Activated CD8-positive, alpha-beta memory T cell treated with anti-CD3 and anti-CD28 coated beads for 48 hours (primary cell): ENCODE results near the gene MYO16.
"Not testable (repeated sequence)": the region's sequence is repeated elsewhere in the genome, so short reads cannot be mapped to it uniquely, and the experiment has no call there.

Source experiments
- DNase-seq, 3 experiments: peaks; one replicate each; pipeline ENCODE4 v3.0.0-alpha.2; 2020; ENCODE audit warnings: low read depth in 2 of 3, low spot score in 2 of 3

Gene MYO16

DNA sequence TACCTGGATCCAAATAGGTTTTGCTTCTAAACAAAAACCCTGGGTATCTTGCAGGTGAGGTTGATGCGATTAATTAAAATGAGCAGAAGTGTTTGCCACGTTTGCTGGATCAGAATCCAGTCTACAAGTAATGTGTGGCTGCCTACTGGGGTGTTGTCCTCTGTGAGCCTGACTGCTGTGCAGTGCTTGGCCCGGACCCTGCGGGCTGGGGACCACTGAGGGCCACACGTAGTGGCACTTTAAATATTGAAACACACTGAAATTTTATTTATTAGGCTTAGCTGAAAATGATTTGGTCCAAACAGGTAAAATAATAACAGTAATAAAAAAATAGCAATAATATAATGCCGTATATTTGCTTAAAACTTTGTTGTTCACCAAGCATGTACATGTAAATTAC lies 338.0 kb downstream of the MYO16 start:
- DNase-seq, result no peak

DNA sequence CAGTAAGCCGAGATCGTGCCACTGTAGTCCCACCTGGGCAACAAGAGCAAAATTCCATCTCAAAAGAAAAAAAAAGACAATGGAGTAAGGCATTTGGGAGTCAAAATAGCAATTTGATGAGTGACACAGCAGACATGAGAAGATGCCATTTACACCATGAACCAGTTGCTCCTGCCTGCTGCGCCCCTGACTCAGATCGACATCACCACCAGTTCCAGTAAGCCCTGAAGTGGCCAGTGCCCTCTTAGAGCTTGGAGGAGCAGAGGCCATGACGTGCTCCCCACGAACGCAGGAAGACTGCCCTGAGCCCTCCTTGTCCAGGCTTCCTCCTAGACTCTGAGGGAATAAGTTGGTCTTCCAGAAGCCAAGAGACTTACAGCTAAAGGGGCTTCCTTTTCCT lies 339.2 kb downstream of the MYO16 start:
- DNase-seq, result no peak

DNA sequence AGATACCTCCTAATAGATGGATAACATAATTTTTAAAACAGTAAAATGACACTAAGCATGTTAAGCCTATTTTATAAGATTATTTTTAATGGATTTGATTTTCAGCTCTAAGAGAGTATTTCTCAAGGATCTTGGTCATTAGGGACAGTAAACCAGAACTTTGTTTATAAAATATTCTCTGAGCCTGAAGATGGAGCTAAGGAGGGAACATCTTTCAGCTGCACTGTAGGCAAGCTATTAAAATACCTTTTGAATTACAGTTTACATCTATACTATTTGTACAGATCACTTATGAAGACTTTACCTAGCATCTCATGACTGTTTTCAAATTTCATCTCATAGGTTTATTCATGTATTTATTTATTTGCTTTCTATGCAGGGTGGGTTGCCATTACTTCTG lies 345.3 kb downstream of the MYO16 start:
- DNase-seq, result no peak

DNA sequence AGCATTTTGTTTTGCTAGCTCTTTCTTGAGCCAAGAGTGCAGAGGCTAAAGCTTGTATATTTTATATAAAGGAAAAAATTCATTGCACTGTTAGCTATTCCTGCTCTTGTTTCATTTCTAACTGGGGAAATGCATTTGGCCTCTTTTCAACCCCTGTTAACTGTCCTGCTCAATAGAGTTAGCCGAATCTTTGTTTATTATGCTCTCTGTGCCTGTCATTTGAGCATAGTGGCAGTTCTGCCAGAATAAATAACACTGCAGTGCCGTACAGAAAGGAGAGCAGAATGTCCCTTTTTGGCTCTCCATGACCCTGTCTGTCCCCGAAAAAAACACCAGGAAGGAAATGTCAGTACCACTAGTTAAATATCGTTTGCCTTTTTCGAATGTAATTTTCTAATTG lies 350.8 kb downstream of the MYO16 start:
- no peak for DNase-seq

DNA sequence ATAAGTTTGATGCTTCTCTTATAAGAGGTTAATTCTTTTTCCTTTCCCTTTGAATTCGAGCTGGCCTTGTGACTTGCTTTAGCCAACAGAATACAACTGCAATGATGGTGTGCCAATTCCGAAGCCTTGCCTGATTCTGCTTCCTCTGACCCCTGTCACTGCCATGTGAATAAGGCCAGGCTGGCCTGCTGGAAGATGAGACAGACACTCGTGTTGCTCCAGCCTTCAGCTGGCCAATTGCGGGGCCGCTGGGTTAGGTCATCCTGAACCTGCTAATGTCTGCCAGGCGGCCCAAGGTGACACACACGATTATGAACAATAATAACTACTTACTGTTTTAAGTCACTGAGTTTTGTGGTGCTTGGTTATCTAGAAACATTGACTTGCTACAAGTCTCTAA lies 352.0 kb downstream of the MYO16 start:
- no peak for DNase-seq

DNA sequence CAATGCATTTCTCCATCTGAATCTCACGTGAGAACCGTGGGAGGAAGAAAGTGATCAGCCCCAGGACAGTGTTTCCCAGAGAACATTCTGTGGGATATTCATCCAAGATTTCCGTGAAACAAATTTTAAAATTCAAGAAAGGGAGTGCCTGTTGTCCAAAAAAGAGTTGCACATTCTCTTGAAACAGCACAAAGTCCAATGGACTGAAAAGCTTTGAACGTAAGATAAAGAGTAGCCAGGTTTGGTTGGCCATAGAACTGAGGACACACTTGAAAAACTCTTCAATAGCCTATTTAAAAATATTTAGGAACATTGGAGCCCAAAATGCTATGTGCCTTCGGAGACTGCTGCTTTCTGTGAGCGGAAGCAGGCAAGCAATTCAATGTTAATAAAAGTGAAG lies 353.9 kb downstream of the MYO16 start:
- no peak for DNase-seq

DNA sequence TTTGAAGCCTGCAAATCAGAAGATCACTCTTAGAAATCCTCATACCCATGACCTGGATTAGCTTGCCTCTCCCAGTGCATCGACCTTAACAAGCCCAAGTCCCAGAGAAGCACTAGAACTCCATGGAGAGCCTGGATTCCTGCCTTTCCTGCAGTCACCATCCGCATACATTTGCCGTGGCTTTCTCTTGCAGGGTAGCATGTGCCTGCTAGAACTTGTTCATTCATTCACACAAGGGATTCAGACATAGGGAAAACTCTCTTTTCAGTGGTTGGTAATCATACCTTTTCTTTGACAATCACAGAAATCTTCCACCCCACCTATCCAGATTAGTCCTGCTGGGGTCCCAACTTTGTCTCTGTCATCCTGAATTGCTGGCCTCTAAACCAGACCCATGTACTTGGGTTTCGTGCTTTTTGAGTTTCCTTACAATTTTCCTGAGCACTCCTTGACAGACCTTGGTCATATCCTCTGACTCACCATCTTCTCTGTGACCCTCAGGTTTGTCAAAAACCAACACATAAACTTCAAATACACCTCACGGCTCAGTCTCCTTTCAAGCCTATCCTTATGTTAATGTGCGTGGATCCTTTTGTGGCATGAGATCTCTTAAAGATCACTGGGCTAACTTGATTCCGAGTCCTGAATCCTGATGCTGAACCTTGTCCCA lies 355.0 kb downstream of the MYO16 start:
- DNase-seq, result no peak

DNA sequence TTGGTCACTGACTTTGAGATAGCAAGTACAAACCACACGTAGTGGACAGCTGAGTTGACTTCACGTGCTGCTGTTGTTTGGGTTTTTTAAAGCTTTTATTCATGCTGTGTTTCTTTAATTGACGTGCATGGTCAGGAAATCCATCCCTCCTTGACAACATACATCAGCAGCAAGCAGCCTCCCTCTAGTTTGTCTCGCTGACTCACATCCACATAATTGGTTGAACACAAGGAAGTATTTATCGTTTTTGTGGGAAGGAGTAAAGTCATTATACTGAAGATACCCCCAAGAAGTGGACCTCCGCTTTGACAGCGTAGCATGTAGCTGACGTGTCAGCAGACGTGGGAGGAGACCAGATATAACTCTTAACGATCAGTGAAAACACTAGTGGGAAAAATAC lies 355.8 kb downstream of the MYO16 start:
- no peak for DNase-seq

DNA sequence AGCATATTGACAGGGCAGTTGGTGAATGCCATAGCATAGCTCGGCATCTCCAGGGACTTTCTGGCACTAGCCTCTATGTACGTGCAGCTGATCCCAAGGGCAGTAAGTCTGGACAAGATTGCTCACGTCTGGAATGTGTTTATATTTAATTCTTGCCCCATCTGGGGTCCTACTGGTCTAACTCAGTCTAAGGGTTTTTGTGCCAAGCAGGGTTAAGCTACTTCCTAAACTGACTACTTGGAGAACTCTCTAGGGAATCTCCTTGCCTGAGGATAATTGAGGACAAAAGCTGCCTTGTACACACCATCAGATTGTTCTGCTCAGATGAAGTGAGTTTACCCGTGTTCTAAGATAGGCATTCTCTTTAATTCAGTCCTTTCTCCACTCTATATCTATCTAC lies 358.1 kb downstream of the MYO16 start:
- no peak for DNase-seq

DNA sequence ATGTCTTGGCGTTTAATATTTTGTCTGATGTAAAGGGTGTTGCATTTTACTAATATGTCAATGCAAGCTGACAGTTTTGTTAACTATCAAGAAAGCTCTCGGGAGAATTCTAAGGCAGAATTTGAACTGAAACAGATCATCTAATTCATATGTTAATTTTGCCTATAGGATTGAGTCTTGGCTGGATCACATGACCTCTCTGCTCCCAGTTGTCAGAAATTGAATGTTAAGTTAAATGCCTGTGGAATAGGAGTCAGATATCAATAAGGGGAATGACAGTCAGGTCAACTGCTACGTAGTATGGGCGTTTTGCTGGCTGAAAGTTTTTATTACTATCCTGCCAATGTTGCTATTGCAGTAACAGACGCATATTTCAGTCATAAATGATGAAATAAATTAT lies 358.5 kb downstream of the MYO16 start:
- DNase-seq, result no peak

DNA sequence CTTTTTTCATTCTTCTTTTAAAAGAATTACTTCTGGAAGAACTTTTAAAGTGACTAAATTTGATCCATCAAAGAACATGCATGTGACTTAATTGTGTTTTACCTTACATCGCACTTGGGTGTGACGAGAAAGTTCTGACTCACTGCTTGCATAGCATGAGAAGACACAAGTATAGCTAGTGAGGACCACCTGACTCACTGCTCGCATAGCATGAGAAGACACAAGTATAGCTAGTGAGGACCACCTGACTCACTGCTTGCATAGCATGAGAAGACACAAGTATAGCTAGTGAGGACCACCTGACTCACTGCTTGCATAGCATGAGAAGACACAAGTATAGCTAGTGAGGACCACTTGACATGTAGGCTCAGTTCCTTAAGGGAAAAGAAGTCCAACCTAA lies 362.0 kb downstream of the MYO16 start:
- not testable (repeated sequence) for DNase-seq

DNA sequence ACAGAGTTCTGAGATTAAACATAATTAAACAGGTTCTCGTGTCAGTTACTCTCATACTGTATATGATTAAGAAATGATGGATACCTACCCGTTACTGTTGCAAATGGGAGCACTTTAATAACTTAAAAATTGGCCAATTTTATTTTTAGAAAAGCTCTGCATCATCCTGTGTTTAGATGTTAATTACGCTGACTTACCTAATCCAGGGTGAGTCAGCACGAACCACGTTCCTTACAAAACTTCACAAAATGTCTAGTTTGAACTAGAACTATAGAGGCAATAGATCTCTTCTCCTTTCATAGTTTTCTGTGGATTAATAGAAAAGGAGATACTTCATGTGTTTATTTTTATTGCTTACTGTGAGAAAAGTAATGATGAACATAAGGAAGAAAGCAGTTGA lies 363.9 kb downstream of the MYO16 start:
- no peak for DNase-seq

DNA sequence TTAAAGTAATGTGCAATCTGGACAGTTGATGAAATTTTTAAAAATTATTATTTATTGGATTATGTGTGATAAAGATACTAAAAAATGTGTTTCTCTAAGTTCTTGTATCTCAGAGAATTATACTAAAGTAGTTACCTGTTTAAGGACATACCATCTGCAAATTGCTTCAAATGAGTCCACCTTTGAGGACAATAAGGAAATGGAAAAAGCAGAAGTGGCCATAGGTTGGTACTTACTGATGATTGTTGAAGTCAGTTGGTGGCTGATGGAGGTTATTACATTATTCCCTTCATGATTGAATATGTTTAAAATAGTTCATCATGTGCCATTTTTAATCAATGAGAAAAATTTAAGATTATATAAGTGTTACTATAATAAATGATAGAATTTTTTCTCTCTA lies 367.0 kb downstream of the MYO16 start:
- DNase-seq, result no peak

DNA sequence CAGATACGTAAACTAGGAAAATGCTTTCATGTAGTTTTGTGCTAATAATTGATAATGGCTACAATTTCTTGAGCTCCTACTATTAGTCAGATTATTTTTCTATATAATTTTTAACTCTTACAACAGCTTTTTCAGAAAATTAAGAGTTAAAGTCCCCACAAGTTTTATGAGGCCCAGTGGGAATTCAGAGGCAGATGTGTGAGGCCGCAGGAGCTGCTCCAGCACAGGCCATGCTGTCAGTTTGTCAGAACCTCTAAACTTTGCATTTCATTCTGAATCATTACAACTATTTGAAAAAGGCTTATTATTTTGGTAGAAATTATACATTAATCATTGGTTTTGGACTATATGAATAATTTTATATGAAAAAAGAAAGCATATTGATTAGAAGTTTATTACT lies 370.8 kb downstream of the MYO16 start:
- DNase-seq, result no peak

DNA sequence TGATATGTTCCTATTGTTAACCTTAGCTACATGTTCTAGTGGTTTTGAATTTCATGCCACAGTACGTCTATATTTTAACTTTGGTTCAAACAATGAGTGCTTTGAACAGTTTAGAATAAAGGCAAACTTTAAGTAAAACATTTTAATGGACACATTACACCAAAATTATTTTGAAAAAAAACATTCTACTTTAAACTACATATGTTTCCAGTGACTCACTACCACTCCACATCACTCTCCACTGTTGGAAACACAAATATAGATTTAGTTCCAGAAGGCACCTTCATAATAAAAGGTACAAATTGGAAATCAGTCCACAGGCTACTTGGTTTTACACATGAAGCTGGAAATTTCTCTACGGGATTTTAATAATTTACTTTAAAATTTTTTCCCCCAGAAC lies 373.5 kb downstream of the MYO16 start:
- no peak for DNase-seq

DNA sequence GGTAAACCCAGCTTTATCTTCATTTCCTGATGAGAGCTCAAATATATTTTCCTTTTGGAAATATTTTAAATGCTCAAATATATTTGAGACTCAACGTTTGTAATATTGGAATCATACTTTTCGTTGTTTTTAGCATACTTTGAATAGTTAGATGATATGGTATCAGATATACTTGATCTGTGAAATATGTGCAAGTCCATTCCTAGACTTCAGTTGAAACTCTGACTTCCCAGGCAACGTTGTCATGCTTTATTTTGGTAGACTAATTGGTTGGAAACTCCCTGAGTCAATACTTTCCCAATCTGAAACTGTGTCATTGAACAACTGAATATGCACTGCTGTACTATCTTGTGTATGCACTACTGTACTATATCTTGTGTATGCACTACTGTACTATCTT lies 378.5 kb downstream of the MYO16 start:
- DNase-seq, result no peak

DNA sequence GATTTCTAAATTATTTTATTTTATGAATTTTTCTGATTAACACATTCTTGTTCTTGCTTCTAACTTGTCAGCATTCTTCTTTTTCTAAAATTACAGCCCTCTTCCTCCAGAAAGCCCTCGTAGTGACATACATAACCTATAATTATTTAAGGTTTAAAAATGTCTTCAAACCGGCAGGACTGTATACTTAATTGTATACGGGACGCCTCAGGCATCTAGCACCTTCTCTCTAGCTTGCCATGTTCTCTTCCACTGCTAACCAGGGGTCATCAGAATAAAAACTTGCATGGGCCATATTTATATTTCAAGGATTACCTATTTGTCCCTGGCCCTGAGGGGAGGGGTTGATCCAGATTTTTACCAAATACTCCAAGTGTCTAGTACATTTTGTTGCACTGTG lies 380.3 kb downstream of the MYO16 start:
- no peak for DNase-seq

DNA sequence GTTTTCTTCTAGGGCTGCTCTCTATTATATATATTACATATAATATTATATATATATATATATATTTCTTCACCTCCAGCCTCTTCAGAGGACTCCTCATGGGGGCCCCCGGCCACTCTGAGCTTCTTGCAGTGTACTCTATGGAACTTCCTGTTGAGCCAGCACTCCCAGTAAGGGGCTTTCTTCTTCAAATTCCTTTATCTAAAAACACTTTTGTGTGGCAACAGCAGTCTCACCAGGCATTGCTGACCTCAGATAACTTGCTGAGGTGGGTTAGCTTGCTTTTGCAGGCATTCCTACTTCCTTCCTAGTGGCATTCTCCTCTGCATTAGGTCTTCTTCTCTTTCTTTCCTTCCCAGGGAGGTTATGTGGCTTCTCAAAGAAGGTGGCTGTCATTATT lies 381.5 kb downstream of the MYO16 start:
- DNase-seq, result no peak

DNA sequence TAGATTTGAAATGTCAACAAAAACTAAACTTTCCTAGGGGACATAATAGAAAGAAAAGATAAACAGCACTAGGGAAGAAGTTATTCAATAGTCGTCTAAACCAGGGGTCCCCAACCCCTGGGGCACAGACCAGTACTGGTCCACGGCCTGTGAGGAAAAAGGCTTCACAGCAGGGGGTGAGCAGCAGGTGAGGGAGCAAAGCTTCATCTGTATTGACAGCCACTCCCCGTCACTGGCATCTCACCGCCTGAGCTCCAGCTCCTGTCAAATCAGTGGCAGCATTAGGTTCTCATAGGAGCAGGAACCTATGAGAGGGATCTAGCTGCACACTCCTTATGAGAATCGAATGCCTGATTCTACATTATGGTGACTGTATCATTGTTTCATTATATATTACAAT lies 382.7 kb downstream of the MYO16 start:
- DNase-seq, result no peak

DNA sequence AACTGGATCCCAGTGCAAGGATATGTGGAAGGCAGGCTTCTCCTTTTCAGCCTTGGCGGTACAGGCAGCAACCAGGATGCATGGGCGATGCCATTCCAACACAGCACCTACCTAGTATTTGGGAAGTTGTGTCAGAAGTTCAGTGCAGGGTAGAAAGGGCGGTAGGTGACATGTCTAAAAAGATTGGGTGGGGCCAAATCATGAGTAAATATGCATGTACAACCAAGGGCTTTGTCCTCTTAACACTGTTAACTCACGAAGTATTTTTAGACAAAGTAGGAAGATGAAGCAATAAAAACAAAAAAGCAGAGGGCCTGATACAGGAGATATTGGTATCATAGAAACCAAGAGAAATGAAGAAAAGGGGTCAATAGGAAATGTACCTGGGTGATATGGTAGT lies 392.1 kb downstream of the MYO16 start:
- no peak for DNase-seq

DNA sequence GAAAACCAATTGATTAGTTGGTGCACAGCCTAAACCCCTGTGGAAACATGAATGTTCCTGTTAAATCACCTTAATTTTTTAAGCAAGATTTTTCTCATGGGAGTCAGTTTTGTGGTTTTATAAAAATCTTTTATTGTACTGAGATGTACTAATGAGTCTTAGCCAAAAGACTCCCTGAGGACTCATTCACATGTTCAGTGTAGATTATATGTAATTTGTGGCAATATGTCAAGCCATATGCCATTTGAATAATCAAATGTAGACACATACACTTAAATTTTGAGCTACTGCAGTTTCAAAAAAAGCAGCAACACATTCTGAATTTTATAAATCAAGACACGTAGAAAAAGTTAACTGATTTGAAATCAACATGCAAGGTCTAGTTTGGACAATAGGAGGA lies 395.2 kb downstream of the MYO16 start:
- DNase-seq, result no peak

DNA sequence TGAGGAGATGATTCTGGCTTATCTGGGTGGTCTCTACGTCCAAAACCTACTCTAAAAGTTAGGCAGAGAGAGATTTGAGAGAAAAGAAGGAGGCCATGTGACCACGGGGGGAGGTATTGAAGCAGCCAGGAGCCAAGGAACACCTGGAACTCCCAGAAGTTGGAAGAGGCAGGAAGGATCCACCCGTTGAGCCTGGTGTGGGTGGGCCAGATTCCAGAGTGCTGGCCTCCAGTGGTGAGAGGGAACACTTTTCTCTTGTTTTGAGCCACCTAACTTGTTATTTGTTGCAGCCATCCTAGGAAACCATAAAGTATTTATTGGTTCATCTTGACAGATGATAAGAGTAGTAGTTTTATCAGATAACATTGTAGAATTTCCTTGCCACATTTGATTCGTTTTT lies 396.9 kb downstream of the MYO16 start:
- DNase-seq, result no peak

DNA sequence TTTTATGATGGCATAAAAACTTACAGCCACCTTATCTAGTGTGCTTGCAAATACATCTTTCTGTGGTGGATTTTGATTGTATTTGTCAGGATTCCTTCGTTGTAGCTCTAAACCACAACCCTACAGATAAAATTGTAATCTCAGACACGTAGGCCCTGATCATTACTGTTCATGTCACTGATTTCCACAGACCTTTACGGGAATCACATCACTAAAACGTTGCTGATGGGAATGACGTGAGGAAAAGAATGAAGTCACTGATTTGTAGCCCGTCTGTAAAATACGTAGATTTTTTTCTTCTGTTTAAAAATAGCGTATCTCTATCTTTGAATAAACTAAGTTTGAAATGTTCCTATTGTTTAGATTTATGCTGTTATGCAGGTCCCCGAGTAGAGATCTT lies 399.2 kb downstream of the MYO16 start:
- DNase-seq, result no peak

DNA sequence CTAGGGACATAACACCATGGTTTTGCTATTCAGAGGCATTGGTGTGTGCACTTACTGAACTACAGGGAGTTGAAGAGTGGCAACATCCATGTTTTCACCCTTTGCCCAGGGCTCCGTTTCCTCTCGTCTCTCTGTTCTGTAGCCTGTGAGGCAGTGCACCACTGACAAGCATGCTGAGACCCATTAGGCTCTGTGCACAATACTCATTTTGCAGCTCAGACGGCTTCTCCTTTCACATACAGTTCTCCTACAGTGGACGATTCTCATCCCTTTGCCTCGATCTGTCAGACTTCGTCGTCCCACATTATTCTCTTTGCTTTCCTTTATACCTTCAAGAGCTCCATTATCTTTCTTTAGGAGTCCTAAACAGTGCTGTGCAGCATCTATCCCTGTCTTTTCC lies 403.7 kb downstream of the MYO16 start:
- no peak for DNase-seq
